Calu3 (cell line): ENCODE measurements around the gene NISCH. TPM values are rescaled to one million over a fixed set of nuclear protein-coding genes. Genes with fewer than 3 reads are reported as not detected.

Source experiments
- BruUV-seq: library from RNA; stranded (reverse); fragments of 400-500 nt; replicated peaks from 2 replicates; lab custom pipeline; 2021; lab: Mats Ljungman, UMichigan
- CTCF ChIA-PET: fragments of 300-600 bp; sonication (Branson Sonifier 250); formaldehyde crosslinking; loops from one replicate; lab custom pipeline; 2022; ENCODE audit warnings: antibody characterized with exemption; lab: Charles Lee
- DNase-seq: peaks from one replicate; pipeline ENCODE4 v3.0.0; 2022
- H3K27ac Mint-ChIP-seq: one replicate; pipeline ENCODE4 v1.8.0; 2022; ENCODE audit warnings: mixed read lengths; ENCODE audit not compliant: unreplicated experiment
- H3K27me3 Mint-ChIP-seq: one replicate; pipeline ENCODE4 v1.8.0; 2022; ENCODE audit warnings: mixed read lengths; ENCODE audit not compliant: unreplicated experiment
- H3K36me3 Mint-ChIP-seq: one replicate; pipeline ENCODE4 v1.8.0; 2022; ENCODE audit warnings: mild to moderate bottlenecking, moderate library complexity, mixed read lengths; ENCODE audit not compliant: insufficient read depth, unreplicated experiment
- H3K4me1 Mint-ChIP-seq: one replicate; pipeline ENCODE4 v1.8.0; 2022; ENCODE audit warnings: mild to moderate bottlenecking, low read depth, mixed read lengths; ENCODE audit not compliant: unreplicated experiment
- H3K4me3 Mint-ChIP-seq: one replicate; pipeline ENCODE4 v1.8.0; 2022; ENCODE audit warnings: mild to moderate bottlenecking, low read depth, moderate library complexity, mixed read lengths; ENCODE audit not compliant: unreplicated experiment
- H3K9me3 Mint-ChIP-seq: one replicate; pipeline ENCODE4 v1.8.0; 2022; ENCODE audit warnings: low read depth, mixed read lengths; ENCODE audit not compliant: unreplicated experiment
- CTCF ChIP-seq: fragments of 200-600 bp; IDR thresholded peaks from one replicate; pipeline ENCODE4 v1.8.0; 2022; ENCODE audit warnings: antibody characterized with exemption; ENCODE audit not compliant: unreplicated experiment
- intact Hi-C: fragments of 100-400 bp; cut with micrococcal nuclease; formaldehyde crosslinking; loops from one replicate; pipeline ENCODE4 v1.10.0; 2022; ENCODE audit not compliant: unreplicated experiment
- total RNA-seq: library from RNA; stranded (reverse); gene quantifications from 2 replicates; pipeline ENCODE4 v1.2.3, GENCODE V29; 2022

Gene NISCH
- total RNA-seq, 1 experiment from 2014 or later: 58.6 TPM

- intact Hi-C loops: no loop called here
- no peak for TF ChIP-seq CTCF
- no TSS peak for BruUV-seq
- Mint-ChIP-seq H3K4me3 (no peak overlapping the region), H3K9me3 (no peaks in the 10 kb centered on the region), H3K27me3 (no peaks in the 10 kb centered on the region), H3K4me1 (no peaks in the 10 kb centered on the region), H3K27ac (no peak overlapping the region), H3K36me3 (peaks cover 8% of the 10 kb centered on the region)
- DNase-seq: no peak
- CTCF ChIA-PET: no interaction called here
Measured at GRCh38 chr3:52461874-52462273, 6.5 kb downstream of the NISCH start.

- BruUV-seq: no TSS peak
- no peaks in the 10 kb centered on the region for H3K4me1 Mint-ChIP-seq
- H3K27ac Mint-ChIP-seq: no peak overlapping the region
- H3K4me3 Mint-ChIP-seq: no peak overlapping the region
- no peak for TF ChIP-seq CTCF
- intact Hi-C loops: no loop called here
- CTCF ChIA-PET: interaction anchor here (0.7 kb wide), 1 partner anchor 130 kb away, joined by 5 read pairs; no protein-coding TSS in a partner anchor
- no peaks in the 10 kb centered on the region for H3K9me3 Mint-ChIP-seq
- H3K27me3 Mint-ChIP-seq: no peaks in the 10 kb centered on the region
- DNase-seq: no peak
- H3K36me3 Mint-ChIP-seq: peaks cover 8% of the 10 kb centered on the region
Measured at GRCh38 chr3:52463416-52463815, 8.0 kb downstream of the NISCH start.

GRCh38 chr3:52468336-52468735, 12.9 kb downstream of the NISCH start:
- no peak overlapping the region for H3K27ac Mint-ChIP-seq
- CTCF ChIA-PET: interaction anchor here (0.6 kb wide), 1 partner anchor 64 kb away, joined by 7 read pairs; no protein-coding TSS in a partner anchor

GRCh38 chr3:52469001-52469400, 13.6 kb downstream of the NISCH start:
- Mint-ChIP-seq H3K9me3 (no peaks in the 10 kb centered on the region), H3K27ac (no peak overlapping the region), H3K4me3 (no peak overlapping the region), H3K4me1 (no peaks in the 10 kb centered on the region), H3K27me3 (no peaks in the 10 kb centered on the region), H3K36me3 (peaks cover 15% of the 10 kb centered on the region)
- DNase-seq: no peak
- CTCF ChIA-PET: interaction anchor here (0.6 kb wide), 1 partner anchor 63 kb away, joined by 7 read pairs; no protein-coding TSS in a partner anchor
- intact Hi-C loops: no loop called here
- no TSS peak for BruUV-seq
- TF ChIP-seq CTCF: no peak

More at GRCh38 chr3:52468336-52468735, 12.9 kb downstream of the NISCH start:
- TF ChIP-seq CTCF: no peak
- H3K9me3 Mint-ChIP-seq: no peaks in the 10 kb centered on the region
- intact Hi-C loops: no loop called here
- H3K27me3 Mint-ChIP-seq: no peaks in the 10 kb centered on the region
- peaks cover 11% of the 10 kb centered on the region for H3K36me3 Mint-ChIP-seq
- no peak overlapping the region for H3K4me3 Mint-ChIP-seq
- BruUV-seq: no TSS peak
- no peaks in the 10 kb centered on the region for H3K4me1 Mint-ChIP-seq
- no peak for DNase-seq
